ENCODE measurements around the gene TRIM22.
"Not testable (repeated sequence)": the region's sequence is repeated elsewhere in the genome, so short reads cannot be mapped to it uniquely, and the experiment has no call there.

The TRIM22 gene

DNA sequence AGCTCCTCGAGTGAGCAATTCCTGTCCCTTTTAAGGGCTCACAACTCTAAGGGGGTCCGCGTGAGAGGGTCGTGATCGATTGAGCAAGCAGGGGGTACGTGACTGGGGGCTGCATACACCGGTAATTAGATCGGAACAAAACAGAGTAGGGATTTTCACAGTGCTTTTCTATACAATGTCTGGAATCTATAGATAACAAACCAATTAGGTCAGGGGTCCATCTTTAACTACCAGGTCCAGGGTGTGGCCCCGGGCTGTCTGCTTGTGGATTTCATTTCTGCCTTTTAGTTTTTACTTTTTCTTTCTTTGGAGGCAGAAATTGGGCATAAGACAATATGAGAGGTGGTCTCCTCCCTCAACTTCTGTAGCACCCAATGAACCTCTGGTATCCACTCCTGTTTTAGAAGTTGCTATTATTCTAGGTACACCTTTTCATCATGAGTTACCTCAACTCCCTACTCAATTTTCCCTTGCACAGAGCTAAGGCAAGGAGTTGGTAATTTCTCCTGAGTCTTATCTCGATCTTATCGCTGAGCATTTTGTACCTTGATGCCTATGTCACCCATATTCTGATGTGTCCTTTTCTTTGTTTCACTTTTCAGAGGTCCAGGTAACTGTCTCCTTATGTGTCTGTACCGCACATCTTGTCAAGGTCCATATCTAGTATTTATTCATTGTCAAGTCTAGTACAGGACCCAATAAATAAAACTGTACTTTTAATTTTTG lies 1.8 kb downstream of the TRIM22 start:
- not testable (repeated sequence) for DNase-seq

DNA sequence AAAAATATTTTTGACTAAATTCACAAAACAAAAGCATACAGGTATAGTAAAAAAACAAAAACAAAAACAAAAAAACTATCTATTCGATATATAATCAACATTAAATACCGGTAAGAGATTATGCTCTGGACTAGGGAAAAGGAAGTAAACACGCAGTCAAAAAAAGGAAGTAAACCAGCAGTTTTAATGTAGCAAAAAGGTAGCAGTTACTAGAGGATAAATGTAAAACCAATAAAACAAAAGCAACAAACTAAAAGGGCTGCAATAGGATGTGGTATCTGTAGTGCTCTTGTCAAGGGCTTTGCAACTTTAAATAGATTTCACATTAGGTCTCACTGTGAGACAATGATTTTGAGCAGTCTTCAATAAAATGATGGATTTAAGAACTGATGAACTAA lies 2.4 kb downstream of the TRIM22 start:
- no peak for DNase-seq

DNA sequence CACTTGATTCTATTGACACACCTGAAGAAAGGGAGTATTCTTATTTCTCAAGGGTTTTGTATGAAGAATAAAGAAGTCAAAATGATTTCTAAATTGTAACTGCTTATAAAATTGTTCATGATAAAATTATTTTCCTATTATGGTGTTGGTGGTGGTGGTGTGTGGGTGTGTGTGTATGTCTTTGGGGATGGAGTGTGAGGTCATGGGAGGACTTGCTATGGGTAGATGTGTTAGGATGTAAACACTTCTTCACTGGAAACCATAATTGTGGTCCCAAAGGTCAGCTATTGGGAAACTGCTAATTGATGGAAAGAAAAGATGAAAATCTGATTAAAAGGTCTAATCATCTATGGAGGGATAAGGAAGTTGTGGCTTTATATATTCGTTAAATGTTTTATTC lies 5.1 kb downstream of the TRIM22 start:
- no peak for DNase-seq

DNA sequence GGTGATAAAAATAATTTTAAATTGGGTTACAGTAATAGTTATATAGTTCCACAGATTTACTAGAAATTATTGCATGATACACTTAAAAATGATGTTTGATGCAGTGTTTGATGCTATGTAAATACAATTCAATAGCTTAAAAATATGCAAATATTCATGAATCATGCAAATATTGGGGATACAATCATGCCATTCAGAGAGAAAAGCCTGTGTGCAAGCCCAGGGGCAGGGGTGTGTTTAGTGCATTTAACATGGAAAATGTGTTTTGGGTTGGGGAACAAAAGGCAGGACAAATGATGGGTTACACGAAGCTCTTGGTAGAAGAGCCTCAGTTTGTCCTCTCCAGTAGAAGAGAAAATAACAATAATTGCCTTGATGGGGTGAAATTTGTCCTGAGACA lies 6.0 kb downstream of the TRIM22 start:
- DNase-seq = no peak

DNA sequence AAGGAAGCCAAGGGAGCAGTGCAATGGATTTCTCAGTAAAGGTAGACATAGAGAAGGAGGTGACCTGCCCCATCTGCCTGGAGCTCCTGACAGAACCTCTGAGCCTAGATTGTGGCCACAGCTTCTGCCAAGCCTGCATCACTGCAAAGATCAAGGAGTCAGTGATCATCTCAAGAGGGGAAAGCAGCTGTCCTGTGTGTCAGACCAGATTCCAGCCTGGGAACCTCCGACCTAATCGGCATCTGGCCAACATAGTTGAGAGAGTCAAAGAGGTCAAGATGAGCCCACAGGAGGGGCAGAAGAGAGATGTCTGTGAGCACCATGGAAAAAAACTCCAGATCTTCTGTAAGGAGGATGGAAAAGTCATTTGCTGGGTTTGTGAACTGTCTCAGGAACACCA lies 6.6 kb downstream of the TRIM22 start:
- no peak for DNase-seq

DNA sequence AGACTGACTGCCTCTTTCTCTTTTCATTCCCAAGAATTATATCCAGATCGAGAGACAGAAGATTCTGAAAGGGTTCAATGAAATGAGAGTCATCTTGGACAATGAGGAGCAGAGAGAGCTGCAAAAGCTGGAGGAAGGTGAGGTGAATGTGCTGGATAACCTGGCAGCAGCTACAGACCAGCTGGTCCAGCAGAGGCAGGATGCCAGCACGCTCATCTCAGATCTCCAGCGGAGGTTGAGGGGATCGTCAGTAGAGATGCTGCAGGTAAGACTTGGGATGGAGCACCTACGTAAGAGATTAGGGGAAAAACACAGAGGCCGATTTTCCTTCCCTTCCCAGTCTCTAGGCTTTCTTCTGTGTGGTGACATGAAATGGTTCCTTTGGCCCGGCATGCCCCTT lies 8.7 kb downstream of the TRIM22 start:
- no peak for DNase-seq

DNA sequence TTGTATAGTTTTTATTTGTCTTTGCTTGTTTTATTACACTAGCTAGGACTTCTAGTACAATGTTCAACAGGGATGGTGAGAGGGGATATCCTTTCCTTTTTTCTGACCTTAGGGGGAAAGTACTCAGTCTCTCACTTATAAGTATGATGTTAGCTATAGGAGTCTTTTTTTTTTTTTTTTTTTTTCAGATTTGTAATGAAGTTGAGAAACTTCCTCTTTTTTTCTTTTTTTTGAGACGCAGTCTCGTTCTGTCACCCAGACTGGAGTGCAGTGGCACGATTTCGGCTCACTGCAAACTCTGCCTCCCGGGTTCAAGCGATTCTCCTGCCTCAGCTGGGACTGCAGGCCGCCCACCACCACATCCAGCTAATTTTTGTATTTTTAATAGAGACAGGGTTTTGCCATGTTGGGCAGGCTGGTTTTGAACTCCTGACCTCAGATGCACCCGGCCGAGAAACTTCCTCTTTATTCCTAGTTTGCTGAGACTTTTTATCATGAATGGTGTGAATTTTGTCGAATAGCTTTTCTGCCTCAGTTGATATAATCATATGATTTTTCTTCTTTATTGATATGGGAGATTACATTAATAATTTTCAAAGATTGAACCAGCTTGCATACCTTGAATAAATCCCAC lies 10.9 kb downstream of the TRIM22 start:
- DNase-seq = no peak

DNA sequence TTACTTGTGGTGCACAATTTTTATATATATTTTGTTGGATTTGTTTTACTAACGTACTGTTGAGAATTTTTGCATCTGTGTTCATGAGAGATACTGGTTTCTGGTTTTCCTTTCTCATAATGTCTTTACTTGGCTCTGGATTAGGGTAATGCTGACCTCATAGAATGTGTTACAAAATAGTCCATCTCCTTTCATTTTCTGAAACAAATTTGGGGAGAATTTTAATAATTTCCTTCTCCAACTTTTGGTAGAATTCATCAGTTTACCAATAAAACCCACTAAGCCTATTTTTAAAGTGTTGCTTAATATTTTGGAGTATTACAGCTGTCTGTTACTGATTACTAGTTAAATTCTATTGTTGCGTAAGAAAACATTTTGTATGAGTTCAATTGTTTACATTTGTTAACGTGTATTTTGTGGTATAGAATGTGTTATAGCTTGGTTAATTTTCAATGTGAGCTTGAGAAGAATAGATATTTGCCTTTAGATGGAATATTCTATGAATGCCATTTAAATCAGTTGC lies 11.5 kb downstream of the TRIM22 start:
- DNase-seq = no peak

DNA sequence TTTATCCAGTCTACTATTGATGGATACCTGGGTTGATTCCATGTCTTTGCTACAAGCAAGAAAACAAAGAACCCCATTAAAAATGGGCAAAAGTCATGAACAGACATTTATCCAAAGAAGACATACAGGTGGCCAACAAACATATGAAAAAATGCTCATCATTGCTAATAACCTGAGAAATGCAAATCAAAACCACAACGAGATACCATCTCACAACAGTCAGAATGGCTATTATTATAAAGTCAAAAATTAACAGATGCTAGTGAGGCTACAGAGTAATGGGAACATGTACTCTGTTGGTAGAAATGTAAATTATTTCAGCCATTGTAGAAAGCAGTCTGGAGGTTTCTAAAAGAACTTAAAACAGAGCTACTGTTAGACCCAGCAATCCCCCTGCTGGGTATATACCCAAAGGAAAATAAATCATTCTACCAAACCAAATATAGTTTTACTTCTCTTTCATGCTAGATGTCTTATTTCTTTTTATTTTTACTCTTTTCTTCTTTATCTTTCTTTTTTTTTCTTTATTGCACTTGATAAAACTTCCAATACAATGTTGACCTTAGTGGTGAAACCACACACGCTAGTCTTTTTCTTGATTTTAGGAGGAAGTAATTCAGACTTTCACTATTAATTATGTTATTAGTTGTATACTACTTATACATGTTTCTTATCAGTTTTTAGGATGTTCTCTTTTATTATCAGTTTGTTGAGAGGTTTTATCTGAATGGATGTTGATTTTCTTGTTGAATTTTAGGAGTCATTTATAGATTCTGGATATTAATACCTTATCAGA lies 14.3 kb downstream of the TRIM22 start:
- DNase-seq = no peak

DNA sequence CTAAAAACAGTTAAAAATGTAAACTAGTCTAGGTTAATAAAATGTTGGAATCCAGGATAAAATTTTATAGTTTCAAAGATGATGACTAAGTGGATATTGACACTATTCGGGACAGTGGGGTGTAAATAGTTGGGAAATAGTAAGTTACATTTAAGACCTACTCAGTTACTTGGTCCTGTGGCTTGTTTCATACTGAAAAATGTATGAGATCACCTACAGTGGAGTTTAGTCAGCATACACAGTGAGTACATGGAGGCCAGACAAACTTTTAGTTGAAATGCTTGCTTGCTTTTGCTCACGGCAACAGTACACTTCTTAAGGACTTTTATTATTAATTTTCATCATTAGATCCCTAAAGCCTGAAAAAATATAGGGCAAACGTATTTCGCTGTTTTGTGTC lies 16.1 kb downstream of the TRIM22 start:
- no peak for DNase-seq

DNA sequence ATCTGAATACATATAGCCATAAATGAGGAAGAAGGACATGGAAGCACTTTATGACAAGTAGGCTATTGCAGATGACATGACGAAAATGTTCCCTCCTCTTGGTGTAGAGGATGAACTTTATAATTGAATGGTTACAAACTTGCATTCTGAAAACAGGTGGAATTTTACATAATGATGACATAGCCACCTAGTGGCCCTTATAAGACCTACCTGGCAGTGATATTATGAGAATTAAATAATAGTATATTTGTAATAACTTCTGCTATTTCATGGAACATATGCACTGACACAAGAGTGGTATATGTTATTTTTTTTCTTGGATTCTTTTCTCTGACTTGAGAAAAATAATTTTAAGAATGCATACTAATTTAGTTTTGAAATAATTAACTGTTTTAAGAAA lies 22.9 kb downstream of the TRIM22 start:
- DNase-seq = no peak

DNA sequence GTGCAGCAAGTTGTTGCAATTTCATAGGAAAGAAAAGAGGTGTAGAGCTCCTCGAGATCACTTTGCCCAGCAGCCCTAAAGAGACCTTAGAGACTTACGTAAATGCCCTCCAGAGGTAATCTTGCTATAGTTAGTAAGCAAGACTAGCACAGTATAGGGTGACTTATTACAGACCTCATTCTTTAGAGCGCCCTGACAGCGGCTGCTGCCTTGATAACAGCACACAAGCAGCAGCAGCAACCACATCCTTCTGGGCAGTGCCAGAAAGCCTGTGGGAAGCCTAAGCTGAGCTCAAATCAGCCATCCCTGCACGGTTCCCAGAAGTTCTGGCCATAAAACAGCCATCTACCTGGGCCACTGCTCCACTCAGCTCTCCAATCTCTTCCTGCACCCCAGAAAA lies 24.1 kb downstream of the TRIM22 start:
- DNase-seq = no peak

DNA sequence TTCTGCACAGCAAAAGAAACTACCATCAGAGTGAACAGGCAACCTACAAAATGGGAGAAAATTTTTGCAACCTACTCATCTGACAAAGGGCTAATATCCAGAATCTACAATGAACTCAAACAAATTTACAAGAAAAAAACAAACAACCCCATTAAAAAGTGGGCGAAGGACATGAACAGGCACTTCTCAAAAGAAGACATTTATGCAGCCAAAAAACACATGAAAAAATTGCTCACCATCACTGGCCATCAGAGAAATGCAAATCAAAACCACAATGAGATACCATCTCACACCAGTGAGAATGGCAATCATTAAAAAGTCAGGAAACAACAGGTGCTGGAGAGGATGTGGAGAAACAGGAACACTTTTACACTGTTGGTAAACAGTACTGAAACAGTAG lies 26.9 kb downstream of the TRIM22 start:
- not testable (repeated sequence) for DNase-seq

DNA sequence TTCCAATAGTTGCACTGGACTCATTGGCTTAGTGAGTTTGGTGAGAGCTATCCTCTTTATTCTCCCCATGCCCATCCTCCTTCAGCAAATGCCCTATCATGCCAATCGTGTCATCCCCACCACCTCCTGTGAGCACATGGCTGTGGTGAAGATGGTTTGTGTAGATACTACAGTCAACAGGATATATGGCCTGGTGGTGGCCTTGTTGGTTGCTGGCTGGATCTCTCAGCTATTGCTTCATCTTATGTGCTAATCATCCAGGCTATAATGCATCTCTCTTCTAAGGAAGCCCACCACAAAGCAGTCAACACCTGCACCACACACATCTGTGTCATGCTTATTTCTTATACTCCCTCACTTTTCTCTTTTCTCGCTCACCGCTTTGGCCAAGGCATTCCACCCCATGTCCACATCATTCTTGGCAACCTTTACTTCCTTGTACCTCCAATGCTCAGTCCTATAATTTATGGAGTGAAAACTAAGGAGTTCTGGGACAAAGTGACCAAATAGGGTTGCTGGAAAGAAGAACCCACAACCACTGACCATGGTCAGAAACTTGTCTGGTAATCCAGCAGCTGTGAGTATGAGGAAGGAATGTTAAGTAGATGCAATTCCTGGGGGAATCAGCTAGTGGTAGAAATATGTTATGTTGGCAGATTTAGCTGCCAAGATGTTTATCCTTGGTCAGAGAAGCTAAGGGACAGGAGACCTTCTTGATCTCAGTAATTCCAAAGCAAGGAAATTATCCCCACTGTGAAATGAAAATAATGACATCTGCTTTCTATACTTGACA lies 30.3 kb downstream of the TRIM22 start:
- no peak for DNase-seq

DNA sequence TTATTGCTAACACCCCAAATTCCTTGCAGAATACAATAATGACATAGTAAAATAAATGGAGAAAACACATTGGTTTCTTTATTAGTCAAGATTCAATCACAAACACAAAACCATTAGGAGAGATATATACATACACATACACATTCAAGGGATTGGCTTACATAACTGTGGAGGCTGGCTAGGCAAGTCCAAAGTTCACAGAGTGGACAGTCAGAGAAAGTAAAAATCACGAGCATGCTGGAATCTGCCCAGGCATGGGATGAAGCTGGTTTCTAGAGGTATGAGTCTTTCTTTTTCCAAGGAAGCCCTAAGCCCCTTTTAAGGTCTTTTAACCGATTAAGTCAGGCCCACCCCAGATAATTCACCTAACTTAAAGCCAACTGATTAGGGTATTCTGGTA lies 33.0 kb downstream of the TRIM22 start:
- DNase-seq = no peak

DNA sequence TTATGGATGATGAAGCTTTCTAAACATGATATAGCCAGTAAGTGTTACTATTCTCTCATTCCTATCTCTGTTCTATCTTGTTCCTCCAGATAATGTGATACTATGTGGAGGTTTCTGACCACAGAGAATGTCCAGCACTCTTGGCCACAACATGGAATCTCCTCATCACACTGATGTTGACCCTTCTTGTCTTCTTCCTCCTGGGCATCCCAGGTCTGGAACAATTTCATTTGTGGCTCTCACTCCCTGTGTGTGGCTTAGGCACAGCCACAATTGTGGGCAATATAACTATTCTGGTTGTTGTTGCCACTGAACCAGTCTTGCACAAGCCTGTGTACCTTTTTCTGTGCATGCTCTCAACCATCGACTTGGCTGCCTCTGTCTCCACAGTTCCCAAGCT lies 36.8 kb downstream of the TRIM22 start:
- DNase-seq = no peak

DNA sequence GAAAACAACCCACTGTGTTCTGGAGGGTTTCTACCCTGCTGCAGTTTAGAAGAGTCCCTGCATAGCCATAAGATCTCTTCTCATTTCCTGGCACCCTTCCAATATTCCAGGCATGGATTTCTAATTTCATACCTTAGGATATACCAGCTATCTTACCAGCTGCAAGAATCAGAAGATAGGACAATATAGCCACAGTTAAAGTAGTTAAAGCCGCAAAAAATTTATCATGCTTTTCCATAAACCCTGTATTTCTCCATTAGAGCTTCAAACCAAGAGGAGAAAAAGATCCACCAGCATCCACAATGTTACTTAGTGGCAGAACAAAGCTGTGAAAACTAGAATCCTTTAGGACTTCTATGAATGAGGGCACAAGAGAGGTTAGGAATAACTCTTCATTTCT lies 38.1 kb downstream of the TRIM22 start:
- no peak for DNase-seq

DNA sequence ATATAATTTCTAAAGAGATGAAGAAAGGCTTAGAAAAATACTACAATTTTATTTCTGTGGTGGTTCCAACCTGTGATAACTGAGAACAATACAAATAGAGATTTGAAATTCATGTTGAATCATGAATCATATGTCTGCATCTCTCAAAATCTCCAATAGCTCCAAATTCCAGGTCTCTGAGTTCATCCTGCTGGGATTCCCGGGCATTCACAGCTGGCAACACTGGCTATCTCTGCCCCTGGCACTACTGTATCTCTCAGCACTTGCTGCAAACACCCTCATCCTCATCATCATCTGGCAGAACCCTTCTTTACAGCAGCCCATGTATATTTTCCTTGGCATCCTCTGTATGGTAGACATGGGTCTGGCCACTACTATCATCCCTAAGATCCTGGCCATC lies 46.8 kb downstream of the TRIM22 start, which contains the start of gene OR56B1:
TSS of gene OR56B1 (plus strand) at position 53 of the 400 bp plus-strand sequence. CDS start at position 122, 69 bp downstream.
- DNase-seq = no peak

DNA sequence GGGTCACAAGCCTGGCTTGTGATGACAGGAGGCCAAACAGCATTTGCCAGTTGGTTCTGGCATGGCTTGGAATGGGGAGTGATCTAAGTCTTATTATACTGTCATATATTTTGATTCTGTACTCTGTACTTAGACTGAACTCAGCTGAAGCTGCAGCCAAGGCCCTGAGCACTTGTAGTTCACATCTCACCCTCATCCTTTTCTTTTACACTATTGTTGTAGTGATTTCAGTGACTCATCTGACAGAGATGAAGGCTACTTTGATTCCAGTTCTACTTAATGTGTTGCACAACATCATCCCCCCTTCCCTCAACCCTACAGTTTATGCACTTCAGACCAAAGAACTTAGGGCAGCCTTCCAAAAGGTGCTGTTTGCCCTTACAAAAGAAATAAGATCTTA lies 47.5 kb downstream of the TRIM22 start:
- DNase-seq = no peak

DNA sequence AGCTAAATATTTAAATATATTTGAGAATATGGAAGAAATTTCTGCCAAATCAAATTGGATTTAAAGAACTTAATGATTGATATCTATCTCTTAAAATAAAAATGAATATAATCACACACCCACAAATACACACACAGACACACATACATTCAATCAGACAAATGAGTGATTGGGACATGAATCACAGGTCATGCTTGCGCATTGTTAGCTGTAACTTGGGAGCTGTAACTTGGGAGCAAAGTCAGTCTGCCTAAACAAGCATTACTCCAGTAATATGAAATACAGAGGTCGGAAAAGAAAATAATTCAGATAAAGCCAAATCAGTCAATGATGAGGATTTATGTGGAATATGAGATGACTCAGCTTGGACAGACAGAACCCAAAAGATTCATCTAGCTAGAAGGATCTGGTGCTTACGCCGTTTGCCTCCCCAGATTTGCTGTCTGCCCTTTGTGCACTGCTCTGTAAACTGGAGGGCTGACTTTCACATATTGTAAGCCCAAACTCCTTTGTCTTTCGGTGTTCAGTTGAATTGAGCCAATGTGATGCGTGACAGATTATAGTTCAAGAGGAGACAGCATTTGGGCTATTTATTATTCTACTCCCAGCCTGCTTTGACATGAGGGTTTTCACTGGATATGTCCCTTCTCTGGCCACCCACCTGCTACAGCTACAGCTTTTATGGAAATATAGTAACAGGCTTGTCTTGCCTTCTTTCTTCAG lies 48.2 kb downstream of the TRIM22 start:
- DNase-seq = no peak

DNA sequence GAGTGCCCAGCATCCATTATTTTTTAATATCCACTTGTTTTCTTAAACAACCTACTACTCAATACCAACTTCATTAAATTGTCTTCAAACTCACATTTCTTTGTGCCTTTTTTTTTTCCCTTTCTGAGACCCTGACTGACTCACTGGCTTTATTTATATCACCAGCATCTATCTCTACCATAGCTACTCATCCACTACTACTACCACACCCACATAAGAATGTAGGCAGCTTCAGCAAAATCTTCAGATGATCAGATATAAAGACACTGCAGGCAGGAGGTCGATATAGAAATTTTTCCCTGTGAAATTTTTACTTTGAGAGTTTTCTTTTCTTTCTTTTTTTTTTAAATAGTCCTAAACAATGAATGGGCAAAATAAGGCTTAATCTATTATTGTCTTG lies 48.8 kb downstream of the TRIM22 start:
- DNase-seq = no peak

DNA sequence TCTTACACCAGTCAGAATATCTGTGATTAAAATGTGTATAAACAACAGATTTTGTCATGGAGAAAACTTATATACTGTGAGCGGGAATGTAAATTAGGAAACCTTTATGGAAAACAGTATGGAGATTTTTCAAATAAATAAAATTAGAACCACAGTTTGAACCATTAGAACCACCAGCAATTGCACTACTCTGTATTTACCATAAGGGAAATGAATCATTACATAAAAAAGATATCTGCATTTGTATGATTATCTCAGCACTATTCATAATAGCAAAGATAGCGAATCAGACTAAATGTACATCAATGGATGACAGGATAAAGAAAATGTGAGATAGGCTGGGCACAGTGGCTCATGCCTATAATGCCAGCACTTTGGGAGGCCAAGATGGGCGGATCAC lies 57.0 kb downstream of the TRIM22 start:
- DNase-seq = no peak

All from NCI-H774 (cell line).